GM12873 (cell line): ENCODE results near the gene CNKSR3.

Experiments
- CTCF ChIP-seq: IDR thresholded peaks from 2 replicates; pipeline ENCODE4 v1.5.1; 2012; ENCODE audit warnings: low read depth, mild to moderate bottlenecking, moderate library complexity, low read length, control low read depth; ENCODE audit not compliant: insufficient read depth; ENCODE audit errors: missing control alignments

CNKSR3 gene

GRCh38 chr6:154408891-154409500 lies 101.5 kb downstream of the CNKSR3 start:
- TF ChIP-seq CTCF = no peak

GRCh38 chr6:154407440-154407839 lies 103.0 kb downstream of the CNKSR3 start:
- no peak for TF ChIP-seq CTCF

GRCh38 chr6:154406869-154407268 lies 103.6 kb downstream of the CNKSR3 start:
- TF ChIP-seq CTCF = no peak

GRCh38 chr6:154406301-154406700 lies 104.2 kb downstream of the CNKSR3 start:
- no peak for TF ChIP-seq CTCF

- TF ChIP-seq CTCF = no peak
Observed at GRCh38 chr6:154404791-154405400, 105.6 kb downstream of the CNKSR3 start.

- no peak for TF ChIP-seq CTCF
Observed at GRCh38 chr6:154403788-154404187, 106.7 kb downstream of the CNKSR3 start.

- TF ChIP-seq CTCF = no peak
Observed at GRCh38 chr6:154402081-154402780, 108.3 kb downstream of the CNKSR3 start.
